Medulla oblongata (tissue), 1 donor: ENCODE results near the gene HTR3D.
"Not testable (repeated sequence)": the region's sequence is repeated elsewhere in the genome, so short reads cannot be mapped to it uniquely, and the experiment has no call there.

Source experiments
- DNase-seq: peaks from one replicate; pipeline ENCODE4 v3.0.0-alpha.2; 2015; ENCODE audit errors: extremely low spot score

HTR3D gene

GRCh38 chr3:184068344-184068743 is 36.8 kb downstream of the HTR3D start:
- no peak for DNase-seq

GRCh38 chr3:184071142-184071541 is 39.6 kb downstream of the HTR3D start:
- DNase-seq: not testable (repeated sequence)

- no peak for DNase-seq
These were observed 42.1 kb downstream of the HTR3D start for GRCh38 chr3:184073621-184074020.

GRCh38 chr3:184075901-184076300 is 44.4 kb downstream of the HTR3D start:
- DNase-seq: no peak

GRCh38 chr3:184077881-184078280 is 46.3 kb downstream of the HTR3D start:
- DNase-seq: no peak

- DNase-seq: no peak
These were observed 47.3 kb downstream of the HTR3D start for GRCh38 chr3:184078851-184079250.

GRCh38 chr3:184081116-184081830 is 49.7 kb downstream of the HTR3D start:
- DNase-seq: no peak

GRCh38 chr3:184082034-184082433 is 50.5 kb downstream of the HTR3D start:
- DNase-seq: no peak

GRCh38 chr3:184082465-184082864 is 50.9 kb downstream of the HTR3D start:
- no peak for DNase-seq

GRCh38 chr3:184085389-184085852 is 53.9 kb downstream of the HTR3D start:
- DNase-seq: no peak
